Neural progenitor cell (in vitro differentiated cells): ENCODE data around the gene FARP1.

Experiments used
- CTCF ChIP-seq: fragments of 200-600 bp; sonication (generic); IDR thresholded peaks from 2 replicates; pipeline ENCODE4 v1.5.1; 2017; ENCODE audit warnings: antibody characterized with exemption, mild to moderate bottlenecking
- EZH2 ChIP-seq: fragments of 200-600 bp; sonication (generic); IDR thresholded peaks from 2 replicates; pipeline ENCODE4 v1.6.1; 2017; ENCODE audit warnings: antibody characterized with exemption, mild to moderate bottlenecking, moderate library complexity
- EZH2phosphoT487 ChIP-seq: fragments of 200-600 bp; sonication (generic); IDR thresholded peaks from 2 replicates; pipeline ENCODE4 v1.6.1; 2017; ENCODE audit warnings: antibody characterized with exemption

- TF ChIP-seq EZH2: no peak
- TF ChIP-seq CTCF: no peak
- TF ChIP-seq EZH2phosphoT487: no peak
Measured at GRCh38 chr13:98448642-98448928, 305.7 kb downstream of the FARP1 start.
